Right renal cortex interstitium (tissue), 3 donors: ENCODE measurements around the gene DNAH3. TPM values are rescaled to one million over a fixed set of nuclear protein-coding genes. Genes with fewer than 3 reads are reported as not detected.
"Not testable (repeated sequence)": the region's sequence is repeated elsewhere in the genome, so short reads cannot be mapped to it uniquely, and the experiment has no call there.

Experiments
- DNase-seq, 3 donors: peaks; one replicate each; pipeline ENCODE4 v3.0.0-alpha.2; 2013; ENCODE audit warnings: low read depth in 3 of 3, low spot score in 2 of 3
- polyA plus RNA-seq, 3 donors: library from polyadenylated mRNA; unstranded; fragments of 120-200 nt; gene quantifications; one replicate each; pipeline ENCODE4 v1.2.1, GENCODE V29; 2013; ENCODE audit not compliant: insufficient read length in 3 of 3

The DNAH3 gene
- polyA plus RNA-seq, 3 donors, result 0.18 to 0.47 (median 0.29) TPM

DNA sequence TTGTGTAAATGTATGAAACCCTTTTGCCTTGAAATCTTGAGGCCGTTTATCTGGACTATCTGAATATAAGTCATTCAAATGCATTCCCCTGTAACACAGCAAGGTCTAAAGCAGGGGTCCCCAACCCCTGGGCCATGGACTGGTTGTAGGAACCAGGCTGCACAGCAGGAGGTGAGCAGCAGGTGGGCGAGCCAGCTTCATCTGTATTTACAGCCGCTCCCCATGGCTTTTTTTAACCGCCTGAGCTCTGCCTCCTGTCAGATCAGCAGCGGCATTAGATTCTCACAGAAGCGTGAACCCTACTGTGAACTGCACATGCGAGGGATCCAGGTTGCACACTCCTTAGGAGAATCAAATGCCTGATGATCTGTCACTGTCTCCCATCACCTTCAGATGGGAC, 24.1 kb downstream of the DNAH3 start:
- DNase-seq, result no peak

DNA sequence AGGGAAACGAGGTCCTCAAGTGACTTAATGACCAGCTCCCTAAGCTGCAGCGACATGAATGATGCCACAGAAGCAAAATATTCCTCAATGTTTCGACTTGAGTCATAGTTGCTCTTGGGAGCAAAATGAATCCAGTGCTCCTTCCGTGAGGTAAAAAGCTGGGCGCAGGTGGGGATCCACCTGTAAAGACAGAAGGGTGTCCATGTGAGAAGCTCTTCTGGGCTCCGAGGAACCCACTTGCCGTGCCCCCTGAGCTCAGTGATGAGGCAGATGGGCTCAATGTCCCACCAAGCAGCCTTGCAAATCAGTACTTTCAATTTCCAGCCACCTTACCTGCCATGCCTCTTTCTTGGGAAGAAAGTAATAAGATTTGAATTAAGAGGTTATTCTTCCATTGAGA, 25.5 kb downstream of the DNAH3 start:
- no peak for DNase-seq

DNA sequence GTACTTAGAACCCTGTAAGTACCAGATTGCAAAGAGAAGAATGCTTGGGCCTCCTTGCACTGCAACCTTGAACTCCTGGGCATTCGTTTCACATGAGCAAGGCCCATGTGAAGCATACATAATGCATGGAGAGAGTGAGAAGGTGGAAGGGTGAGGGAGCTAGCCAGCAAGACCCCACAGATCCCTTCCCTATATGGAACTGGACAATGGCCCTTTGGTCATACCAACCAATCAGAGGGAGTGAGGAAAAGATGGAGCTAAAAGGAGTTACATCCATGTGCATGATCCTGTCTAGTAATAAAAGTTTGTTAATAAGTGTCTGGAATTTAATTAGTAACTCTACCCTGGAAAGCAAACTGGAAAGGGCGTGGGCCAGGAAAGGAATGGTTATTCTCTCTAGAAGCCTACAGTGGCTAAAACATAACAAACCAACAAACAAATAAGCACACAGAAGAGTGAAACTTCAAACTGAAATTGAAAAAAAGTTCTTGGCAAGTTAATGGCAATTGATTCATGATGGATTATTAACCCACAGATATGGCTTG, 29.6 kb downstream of the DNAH3 start:
- no peak for DNase-seq

DNA sequence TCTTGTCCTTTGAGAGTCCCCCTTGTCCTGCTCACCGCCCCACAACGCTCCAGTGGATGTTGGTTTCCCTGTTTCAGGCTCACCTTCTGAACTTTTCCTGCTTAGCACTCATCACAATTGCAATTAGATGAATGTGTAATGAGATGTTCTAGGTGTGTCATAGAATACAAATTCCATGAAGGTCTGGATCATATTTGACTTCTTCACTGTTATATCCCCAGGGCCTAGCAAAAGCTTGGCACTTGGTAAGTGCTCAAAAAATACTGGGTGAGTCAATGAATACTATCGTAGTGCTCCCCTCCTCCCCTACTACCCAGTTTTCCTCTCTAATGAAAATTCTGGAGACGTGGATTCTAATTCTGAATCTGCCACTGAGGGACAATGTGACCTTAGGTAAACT, 33.1 kb downstream of the DNAH3 start:
- no peak for DNase-seq

DNA sequence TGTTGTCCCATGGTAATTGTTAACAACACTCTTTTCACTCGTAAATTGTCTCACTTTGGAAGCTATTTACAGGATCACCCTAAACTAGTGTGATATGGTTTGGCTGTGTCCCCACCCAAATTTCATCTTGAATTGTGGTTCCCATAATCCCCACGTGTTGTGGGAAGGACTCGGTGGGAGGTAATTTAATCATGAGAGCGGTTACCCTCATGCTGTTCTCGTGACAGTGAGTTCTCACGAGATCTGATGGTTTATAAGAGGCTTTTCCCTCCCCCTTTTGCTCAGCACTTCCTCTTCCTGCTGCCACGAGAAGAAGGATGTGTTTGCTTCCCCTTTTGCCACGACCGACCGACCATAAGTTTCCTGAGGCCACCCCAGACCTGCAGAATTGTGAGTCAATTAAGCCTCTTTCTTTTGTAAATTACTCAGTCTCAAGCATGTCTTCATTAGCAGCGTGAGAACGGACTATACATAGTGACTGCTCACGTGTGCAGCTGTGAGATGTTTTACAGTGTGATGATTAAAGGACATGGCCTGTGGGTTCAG, 34.4 kb downstream of the DNAH3 start:
- DNase-seq, result no peak

DNA sequence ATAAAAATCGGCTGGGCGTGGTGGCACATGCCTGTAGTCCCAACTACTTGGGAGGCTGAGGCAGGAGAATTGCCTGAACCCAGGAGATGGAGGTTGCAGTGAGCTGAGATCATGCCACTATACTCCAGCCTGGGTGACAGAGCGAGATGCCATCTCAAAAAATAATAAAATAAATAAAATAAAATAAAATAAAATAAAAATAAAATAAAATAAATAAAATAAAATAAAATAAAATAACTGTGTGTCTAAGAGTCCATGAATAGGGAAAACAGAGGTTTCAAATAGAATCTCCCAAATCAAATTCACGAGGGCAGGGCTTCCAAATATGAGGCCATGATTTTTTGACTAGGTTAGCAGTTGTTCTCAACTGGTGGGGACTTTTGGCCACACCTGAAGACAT, 35.1 kb downstream of the DNAH3 start:
- not testable (repeated sequence) for DNase-seq

DNA sequence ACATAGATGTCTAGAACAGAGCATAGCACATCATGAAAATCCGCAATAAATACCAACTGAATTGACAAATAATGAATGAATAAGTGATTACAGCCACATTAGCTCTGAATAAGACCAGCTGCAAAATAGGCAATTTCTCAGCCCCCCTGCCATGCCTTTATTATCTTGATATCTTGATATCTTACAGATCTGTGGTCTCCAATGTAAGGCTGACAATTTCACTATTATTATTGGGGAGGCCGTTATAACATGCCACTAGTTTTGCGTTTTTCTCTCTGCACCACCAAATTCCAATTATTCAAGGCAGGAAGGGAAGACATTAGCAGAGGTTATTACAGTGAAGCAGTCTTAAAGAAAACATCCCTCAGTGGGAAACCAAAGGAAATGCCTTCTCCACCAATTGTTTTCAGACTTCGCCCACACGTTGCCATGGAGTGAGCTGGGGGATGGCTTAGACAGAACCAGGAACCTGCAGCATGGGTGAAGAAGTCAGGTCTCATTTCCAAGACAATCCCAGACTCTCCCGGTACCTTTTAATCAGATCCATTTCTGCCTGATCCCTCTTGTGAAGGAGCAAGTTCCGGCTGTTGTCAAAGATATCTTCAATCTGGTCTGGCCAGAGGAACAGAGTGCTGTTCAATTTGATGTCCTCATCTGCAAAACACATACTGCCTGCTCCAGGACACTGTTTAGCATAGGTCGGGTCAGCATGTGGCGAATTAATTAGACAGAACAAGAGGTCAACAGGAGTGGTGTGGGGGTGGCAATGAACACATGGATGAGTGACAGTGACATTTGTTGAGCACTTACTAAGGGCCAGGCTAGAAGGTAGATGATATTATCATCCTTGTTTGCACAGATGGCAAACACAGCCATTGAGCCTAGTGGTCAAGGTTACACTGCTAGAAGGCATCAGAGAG, 46.4 kb downstream of the DNAH3 start:
- no peak for DNase-seq

DNA sequence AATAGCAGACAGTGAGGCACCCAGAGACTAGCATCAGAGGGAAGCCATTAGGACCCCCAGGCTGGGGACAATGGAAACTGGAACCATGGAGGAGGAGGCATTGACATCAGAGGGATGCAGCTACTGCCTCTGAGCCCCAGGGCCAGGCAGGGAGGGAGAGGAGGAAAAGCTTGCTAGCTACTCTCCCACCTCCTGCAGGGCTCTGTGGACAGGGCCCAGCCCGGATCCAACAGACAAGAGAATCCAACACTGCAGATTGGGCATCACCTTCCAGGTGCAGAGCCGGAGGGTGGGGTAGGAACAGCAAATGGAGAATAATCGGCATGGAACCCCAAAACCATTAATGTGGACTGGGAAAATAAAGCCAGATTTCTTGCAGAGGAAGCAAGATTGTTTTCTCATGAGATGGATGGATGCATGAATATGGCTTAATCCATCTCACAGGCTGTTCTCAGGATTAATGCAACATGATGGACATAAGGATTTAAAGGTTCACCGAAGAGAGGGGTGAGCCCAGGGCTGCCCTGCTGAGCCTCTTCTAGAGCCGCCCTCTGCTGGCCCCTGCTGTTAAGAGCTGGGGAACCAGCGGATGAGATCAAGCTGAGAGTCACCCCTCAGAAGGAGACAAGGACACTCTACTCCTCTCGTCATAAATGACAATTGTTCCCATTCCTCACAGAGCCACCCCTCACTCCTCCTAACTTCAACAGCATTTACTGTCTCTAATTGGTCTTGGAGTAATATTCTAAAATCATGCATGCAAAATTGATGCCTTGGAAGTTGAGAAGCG, 48.8 kb downstream of the DNAH3 start:
- DNase-seq, result no peak

DNA sequence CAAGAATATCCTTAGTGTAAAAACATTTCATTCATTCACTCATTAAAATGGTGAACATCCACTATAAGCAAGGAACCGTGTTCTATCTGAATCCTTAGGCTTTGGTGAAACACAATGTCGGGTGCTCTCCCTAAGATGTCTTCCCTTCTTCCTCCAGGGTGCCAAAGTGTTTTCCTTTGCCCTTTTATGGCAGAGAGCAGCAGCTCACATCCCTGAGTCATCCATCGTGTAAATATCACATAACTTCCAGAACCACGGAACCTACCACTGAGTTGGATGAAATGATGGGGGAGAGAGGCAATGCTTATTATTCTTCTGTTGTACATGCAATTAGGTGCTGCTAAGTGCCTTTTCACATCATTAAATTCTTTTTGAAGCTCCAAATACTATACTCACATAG, 50.2 kb downstream of the DNAH3 start:
- no peak for DNase-seq

DNA sequence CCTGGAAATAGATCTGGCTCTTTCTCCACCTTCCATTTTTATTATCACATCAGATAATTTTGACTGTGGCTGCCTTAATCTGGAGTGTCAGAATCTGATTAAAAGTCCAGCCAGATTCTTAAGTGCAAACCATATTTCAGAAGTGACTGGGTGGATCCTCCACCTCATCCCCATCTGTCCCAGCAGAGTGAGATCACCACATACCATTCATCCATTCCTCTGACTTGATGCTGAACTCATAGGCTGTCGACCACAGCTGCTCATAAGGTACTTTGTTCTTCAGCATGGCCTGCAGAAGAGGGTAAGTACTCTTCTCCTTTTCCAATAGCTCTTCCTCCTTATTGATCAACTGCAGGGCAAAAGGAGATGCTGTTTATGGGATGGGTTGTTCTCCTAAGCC, 53.5 kb downstream of the DNAH3 start:
- no peak for DNase-seq

DNA sequence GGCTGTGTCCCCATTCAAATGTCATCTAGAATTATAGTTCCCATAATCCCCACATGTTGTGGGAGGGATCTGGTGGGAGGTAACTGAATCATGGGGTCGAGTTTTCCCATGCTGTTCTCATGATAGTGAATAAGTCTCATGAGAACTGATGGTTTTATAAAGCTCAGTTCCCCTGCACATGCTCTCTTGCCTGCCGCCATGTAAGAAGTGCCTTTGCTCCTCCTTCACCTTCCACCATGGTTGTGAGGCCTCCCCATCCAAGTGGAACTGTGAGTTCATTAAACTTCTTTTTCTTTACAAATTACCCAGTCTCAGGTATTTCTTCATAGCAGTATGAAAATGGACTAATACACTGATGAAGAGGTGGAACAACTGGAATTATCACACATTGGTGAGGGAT, 55.9 kb downstream of the DNAH3 start:
- DNase-seq, result not testable (repeated sequence)

DNA sequence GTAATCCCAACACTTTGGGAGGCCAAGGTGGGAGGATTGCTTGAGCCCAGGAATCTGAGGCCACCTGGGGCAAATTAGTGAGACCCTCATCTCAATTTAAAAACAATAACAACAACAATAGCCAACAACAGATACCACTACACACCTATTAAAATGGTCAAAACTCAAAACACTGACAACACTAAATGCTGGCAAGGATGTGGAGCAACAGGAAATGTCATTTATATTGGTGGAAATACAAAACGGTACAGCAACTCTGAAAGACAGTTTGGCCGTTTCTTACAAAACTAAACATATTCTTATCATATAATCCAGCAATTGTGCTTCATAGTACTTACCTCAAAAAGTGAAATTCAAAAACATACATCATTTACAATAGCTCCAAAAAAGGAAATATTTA, 57.7 kb downstream of the DNAH3 start:
- DNase-seq, result no peak

DNA sequence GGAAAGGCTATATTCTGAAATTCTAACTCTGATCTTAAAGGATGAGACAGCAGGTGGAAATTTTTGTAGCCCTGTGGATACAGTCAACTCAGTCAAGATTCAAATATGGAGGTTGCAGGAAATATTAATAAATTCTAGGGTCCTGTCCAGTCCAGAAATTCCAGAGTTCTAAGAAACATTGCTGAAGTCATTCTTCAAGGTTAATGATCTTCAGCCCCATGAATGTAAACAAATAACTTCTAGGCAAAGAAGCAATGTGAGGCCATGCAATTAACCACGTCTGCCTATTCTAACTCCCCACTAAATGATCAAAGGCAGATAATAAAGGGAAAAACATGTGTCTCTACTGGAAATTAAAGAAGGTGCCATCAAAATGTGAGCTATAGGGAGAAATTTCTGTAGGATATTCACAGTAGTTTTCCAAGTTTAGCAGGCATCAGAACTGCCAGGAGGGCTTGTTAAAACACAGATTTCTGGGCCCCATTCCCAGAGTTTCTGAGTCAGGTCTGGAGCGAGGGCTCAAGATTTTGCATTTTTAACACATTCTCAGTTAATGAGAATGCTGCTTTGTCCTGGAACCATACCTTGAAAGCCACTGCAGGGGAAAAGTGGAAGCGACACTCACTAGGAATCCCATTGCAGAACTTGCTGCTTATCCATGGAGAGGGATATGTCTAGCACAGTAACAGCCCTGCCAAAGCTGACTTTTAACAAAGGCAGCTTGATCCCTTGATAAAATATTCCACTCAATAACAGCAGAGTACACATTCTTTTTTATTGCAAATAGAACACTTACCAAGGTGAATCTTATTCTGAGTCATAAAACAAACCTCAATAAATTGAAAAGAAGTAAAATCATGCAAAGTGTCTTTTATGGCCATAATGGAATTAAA, 61.8 kb downstream of the DNAH3 start:
- DNase-seq, result no peak

DNA sequence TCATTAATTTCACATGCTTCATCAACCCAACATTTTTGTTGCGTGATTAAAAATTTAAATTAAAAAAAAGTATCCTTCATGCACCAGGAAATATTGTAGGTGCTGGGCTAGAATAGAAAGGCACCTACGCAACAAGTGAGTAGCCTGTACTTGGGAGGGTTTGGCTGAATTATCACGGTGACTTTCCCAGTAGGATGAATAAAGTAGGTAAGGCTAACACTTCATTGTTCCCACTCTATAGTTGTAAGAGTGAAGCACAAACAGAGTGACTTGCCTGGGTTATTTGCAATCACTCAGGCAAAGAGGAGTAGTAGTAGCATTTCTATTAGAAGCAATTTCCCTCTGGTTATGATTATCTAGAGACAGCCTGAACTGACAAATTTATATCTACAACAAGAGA, 62.5 kb downstream of the DNAH3 start:
- DNase-seq, result no peak

DNA sequence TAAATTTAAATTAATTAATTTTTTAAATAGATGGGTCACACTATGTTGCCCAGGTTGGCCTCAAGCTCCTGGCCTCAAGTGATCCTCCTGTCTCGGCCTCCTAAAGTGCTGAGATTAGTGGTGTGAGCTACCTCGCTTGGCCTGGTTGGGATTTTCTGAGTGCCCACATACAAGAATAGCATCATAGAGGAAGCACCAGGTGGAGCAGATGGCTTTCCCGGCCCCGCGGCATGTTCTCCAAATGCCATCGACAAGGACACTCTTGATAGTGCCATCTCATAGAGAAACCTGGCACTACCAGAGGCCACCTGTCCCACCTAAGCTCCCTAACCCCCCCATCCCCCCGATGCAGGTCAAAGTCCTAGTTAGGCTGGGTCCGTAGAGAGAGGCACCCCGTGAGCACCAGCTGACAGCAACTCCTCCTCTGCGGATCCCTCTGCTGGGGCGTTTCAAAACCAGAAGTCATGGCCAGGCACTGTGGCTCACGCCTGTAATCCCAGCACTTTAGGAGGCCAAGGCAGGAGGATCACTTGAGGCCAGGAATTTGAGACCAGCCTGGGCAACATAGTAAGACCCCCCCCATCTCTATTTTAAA, 65.9 kb downstream of the DNAH3 start:
- DNase-seq, result no peak

DNA sequence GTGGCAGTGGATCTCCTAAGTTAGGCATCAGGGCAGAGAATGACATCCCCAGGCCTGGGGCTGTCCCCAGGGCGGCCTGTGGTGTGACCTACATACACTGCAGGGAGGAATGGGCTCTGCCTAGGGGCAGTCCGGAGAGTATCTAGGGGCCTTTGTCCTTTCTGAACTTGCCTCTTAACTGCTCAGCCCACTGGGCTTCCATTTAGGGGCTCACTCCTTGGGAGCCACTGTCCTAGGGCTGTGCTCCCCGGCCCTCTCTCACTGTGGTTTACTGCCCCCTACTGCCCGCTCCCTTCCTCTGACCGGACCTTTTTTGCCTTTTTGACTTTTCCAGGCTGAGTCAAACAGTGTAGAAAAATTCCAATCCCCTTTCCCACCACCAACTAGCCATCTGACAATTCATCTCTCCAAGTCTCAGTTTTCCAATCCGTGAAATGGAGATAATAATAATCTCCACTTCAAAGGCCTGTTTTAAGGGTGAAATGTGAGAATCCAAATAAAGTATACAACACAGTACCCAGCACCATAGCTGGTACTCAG, 66.8 kb downstream of the DNAH3 start:
- DNase-seq, result peak in 1 of 3 donors; percentile 31

DNA sequence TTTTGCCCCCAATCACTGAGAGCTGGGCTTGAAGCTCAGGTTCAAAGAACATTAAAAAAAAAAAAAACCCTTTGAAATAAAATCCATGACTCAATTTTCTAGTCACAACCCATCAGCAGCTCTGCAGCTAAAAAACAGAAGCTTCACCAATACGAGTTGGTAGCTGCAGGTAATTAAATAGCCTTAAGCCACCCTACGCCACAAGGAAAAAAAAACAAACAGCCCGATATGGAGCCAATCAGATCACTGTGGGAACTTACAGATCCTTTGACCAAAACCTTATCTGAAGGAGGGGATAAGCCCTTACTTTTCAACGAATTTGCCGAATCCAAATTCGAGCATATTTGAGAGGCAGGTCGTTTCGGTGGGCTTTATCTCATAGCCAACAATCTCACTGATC, 69.3 kb downstream of the DNAH3 start:
- DNase-seq, result no peak

DNA sequence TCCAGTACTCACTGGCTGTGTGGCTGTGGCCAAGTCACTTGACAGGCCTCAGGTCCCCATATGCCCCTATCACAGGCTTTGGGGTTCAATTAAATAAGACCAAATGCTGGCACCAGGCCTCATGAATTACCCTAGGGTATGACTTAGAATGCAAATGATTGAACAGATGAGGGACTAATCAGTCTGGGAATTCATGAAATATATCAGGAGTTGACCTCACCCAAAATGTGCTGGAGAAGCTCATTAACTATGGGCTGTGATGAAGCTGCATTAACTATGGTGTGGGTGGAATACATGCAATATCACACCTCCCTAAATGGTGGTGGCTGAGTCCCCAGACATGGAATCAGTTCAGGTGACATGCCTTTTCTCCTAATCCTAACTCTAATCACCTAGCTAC, 72.1 kb downstream of the DNAH3 start:
- no peak for DNase-seq

DNA sequence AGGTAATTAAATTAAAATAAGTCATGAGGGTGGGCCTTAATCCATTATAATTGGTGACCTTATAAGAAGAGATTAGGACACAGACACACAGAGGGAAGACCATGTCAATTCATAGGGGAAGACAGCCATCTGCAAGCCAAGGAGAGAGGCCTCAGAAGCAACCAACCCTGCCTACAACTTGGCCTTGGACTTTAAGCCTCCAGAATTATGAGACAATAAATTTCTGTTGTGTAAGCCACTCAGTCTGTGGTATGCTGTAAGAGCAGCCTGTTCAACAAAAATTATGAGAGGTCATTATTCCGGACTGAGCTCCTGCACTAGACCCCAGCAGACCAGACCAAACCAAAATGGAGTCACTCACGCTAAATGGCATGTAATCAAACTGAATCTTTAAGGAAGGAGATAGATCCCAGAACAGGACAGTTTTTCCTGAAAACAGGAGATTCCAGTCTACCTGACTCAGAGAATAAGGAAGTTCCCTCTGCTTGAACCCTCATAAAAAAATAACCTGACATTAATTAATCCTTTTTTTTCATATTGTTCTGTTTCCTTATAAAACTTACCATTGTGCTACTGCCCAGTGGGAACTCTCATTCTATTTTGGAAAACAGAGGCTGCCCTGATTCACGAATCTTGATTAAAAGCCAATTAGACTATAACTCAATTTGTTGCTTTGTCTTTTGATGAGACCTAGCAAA, 74.3 kb downstream of the DNAH3 start:
- DNase-seq, result no peak
